Osteoblast (primary cell): ENCODE measurements around the gene CACNA1F. TPM values are rescaled to one million over a fixed set of nuclear protein-coding genes. Genes with fewer than 3 reads are reported as not detected.

Experiments
- DNase-seq: peaks from one replicate; pipeline ENCODE4 v3.0.0; 2011; ENCODE audit warnings: low spot score, mixed read lengths; ENCODE audit not compliant: insufficient read length; ENCODE audit errors: missing footprints
- H2AFZ ChIP-seq: 2 replicates; pipeline ENCODE4 v1.6.0; 2011; ENCODE audit warnings: mild to moderate bottlenecking, low read length
- H3K27ac ChIP-seq: 2 replicates; pipeline ENCODE4 v1.5.1; 2011; ENCODE audit warnings: mild to moderate bottlenecking, low read depth, low read length, moderate library complexity
- H3K27me3 ChIP-seq: 2 replicates; pipeline ENCODE4 v1.6.0; 2012; ENCODE audit warnings: mild to moderate bottlenecking, control low read depth, inconsistent platforms, low read length, moderate library complexity; ENCODE audit not compliant: insufficient read depth
- H3K36me3 ChIP-seq: 2 replicates; pipeline ENCODE4 v1.5.1; 2011; ENCODE audit warnings: mild to moderate bottlenecking, low read length, control low read depth, moderate library complexity; ENCODE audit not compliant: insufficient read depth
- H3K4me1 ChIP-seq: 2 replicates; pipeline ENCODE4 v1.5.1; 2011; ENCODE audit warnings: mild to moderate bottlenecking, low read length, control low read depth, moderate library complexity; ENCODE audit not compliant: insufficient read depth
- H3K4me2 ChIP-seq: 2 replicates; pipeline ENCODE4 v1.6.0; 2011; ENCODE audit warnings: mild to moderate bottlenecking, low read length; ENCODE audit not compliant: insufficient read depth
- H3K4me3 ChIP-seq: fragments of 200-600 bp; sonication (generic); 3 replicates; pipeline ENCODE4 v1.5.1; 2012; ENCODE audit warnings: mild to moderate bottlenecking, low read length, inconsistent platforms; ENCODE audit not compliant: insufficient read depth
- H3K79me2 ChIP-seq: 2 replicates; pipeline ENCODE4 v1.6.0; 2012; ENCODE audit warnings: mild to moderate bottlenecking, low read length, control low read depth, inconsistent platforms; ENCODE audit not compliant: insufficient read depth
- H3K9me3 ChIP-seq: 2 replicates; pipeline ENCODE4 v1.5.1; 2011; ENCODE audit warnings: low read depth, low read length, control low read depth
- H4K20me1 ChIP-seq: 2 replicates; pipeline ENCODE4 v1.6.0; 2012; ENCODE audit warnings: mild to moderate bottlenecking, low read length, control low read depth; ENCODE audit not compliant: insufficient read depth
- CTCF ChIP-seq: IDR thresholded peaks from 2 replicates; pipeline ENCODE4 v1.5.1; 2011; ENCODE audit warnings: mild to moderate bottlenecking, low read depth, low read length, moderate library complexity; ENCODE audit errors: extremely low read depth
- total RNA-seq: library from RNA; depleted of rRNA; stranded (reverse); fragments of >200 nt; gene quantifications from 2 replicates; pipeline ENCODE4 v1.2.3, GENCODE V29; 2012

The CACNA1F gene
- total RNA-seq, 1 donor, result not detected

GRCh38 chrX:49160908-49161307, 72.2 kb downstream of the CACNA1F start:
- Histone ChIP-seq H4K20me1 (no peaks in the 10 kb centered on the region), H3K79me2 (no peaks in the 10 kb centered on the region), H3K4me3 (no peak overlapping the region), H3K27me3 (no peaks in the 10 kb centered on the region), H3K36me3 (no peaks in the 10 kb centered on the region), H3K4me1 (no peaks in the 10 kb centered on the region), H2AFZ (no peak overlapping the region), H3K27ac (no peak overlapping the region), H3K9me3 (no peaks in the 10 kb centered on the region), H3K4me2 (no peak overlapping the region)
- no peak for TF ChIP-seq CTCF
- DNase-seq, result no peak

- Histone ChIP-seq H3K36me3 (no peaks in the 10 kb centered on the region), H3K27me3 (no peaks in the 10 kb centered on the region), H3K4me2 (no peak overlapping the region), H4K20me1 (no peaks in the 10 kb centered on the region), H3K27ac (no peak overlapping the region), H3K9me3 (no peaks in the 10 kb centered on the region), H3K79me2 (no peaks in the 10 kb centered on the region), H3K4me1 (no peaks in the 10 kb centered on the region), H2AFZ (no peak overlapping the region), H3K4me3 (no peak overlapping the region)
- no peak for TF ChIP-seq CTCF
- DNase-seq, result no peak
Measured at GRCh38 chrX:49157194-49157593, 75.9 kb downstream of the CACNA1F start.

- Histone ChIP-seq H3K4me2 (peak overlapping the region; percentile 78), H3K4me1 (no peaks in the 10 kb centered on the region), H3K79me2 (no peaks in the 10 kb centered on the region), H3K36me3 (no peaks in the 10 kb centered on the region), H3K27me3 (no peaks in the 10 kb centered on the region), H2AFZ (peak overlapping the region; percentile 59), H4K20me1 (no peaks in the 10 kb centered on the region), H3K27ac (peak overlapping the region; percentile 73), H3K4me3 (peak overlapping the region; percentile 68), H3K9me3 (no peaks in the 10 kb centered on the region)
- DNase-seq, result peak; percentile 97
- peak; percentile 49 for TF ChIP-seq CTCF
Measured at GRCh38 chrX:49155900-49156837, 77.0 kb downstream of the CACNA1F start.

GRCh38 chrX:49155243-49155899, 77.8 kb downstream of the CACNA1F start:
- Histone ChIP-seq H3K4me1 (no peaks in the 10 kb centered on the region), H3K27ac (peak overlapping the region; percentile 73), H3K27me3 (no peaks in the 10 kb centered on the region), H3K36me3 (no peaks in the 10 kb centered on the region), H2AFZ (peak overlapping the region; percentile 23), H3K79me2 (no peaks in the 10 kb centered on the region), H3K9me3 (no peaks in the 10 kb centered on the region), H3K4me3 (peak overlapping the region; percentile 68), H4K20me1 (no peaks in the 10 kb centered on the region), H3K4me2 (peak overlapping the region; percentile 78)
- TF ChIP-seq CTCF, result no peak
- DNase-seq, result peak; percentile 88
